A673 (cell line): ENCODE measurements around the gene CHD2. TPM values are rescaled to one million over a fixed set of nuclear protein-coding genes. Genes with fewer than 3 reads are reported as not detected.

Source experiments
- BruUV-seq: library from RNA; stranded (reverse); fragments of 400-500 nt; replicated peaks from 2 replicates; lab custom pipeline; 2021; lab: Mats Ljungman, UMichigan
- CTCF ChIA-PET: fragments of 300-600 bp; sonication (Branson Sonifier 250); formaldehyde crosslinking; loops from one replicate; lab custom pipeline; 2022; ENCODE audit warnings: antibody characterized with exemption; lab: Charles Lee
- POLR2A ChIA-PET: fragments of 300-600 bp; sonication (Branson Sonifier 250); formaldehyde crosslinking; loops from one replicate; lab custom pipeline; 2022; ENCODE audit warnings: antibody characterized with exemption; ENCODE audit not compliant: low non-redundant PET; lab: Charles Lee
- DNase-seq: peaks from one replicate; pipeline ENCODE4 v3.0.0-alpha.2; 2015; ENCODE audit warnings: low spot score
- H3K27ac ChIP-seq: fragments of 200-600 bp; sonication (generic); 2 replicates; pipeline ENCODE4 v1.5.1; 2016; ENCODE audit warnings: mixed run types, low read depth, mild to moderate bottlenecking, mixed read lengths, antibody characterized with exemption, low read length; ENCODE audit not compliant: poor library complexity, severe bottlenecking
- H3K27me3 ChIP-seq: fragments of 200-600 bp; sonication (generic); replicated peaks from 2 replicates; pipeline ENCODE4 v1.6.1; 2017; ENCODE audit warnings: mixed run types, low read depth, mild to moderate bottlenecking, mixed read lengths, antibody characterized with exemption, low read length; ENCODE audit not compliant: insufficient read depth, poor library complexity
- H3K36me3 ChIP-seq: fragments of 200-600 bp; sonication (generic); 2 replicates; pipeline ENCODE4 v1.6.1; 2016; ENCODE audit warnings: mixed run types, mild to moderate bottlenecking, mixed read lengths, antibody characterized with exemption, low read length; ENCODE audit not compliant: insufficient read depth, poor library complexity, severe bottlenecking
- H3K4me1 ChIP-seq: fragments of 200-600 bp; sonication (generic); 2 replicates; pipeline ENCODE4 v1.6.1; 2017; ENCODE audit warnings: mixed run types, mild to moderate bottlenecking, mixed read lengths, antibody characterized with exemption, low read length; ENCODE audit not compliant: insufficient read depth, poor library complexity, severe bottlenecking
- H3K4me3 ChIP-seq: fragments of 200-600 bp; sonication (generic); 2 replicates; pipeline ENCODE4 v1.5.1; 2016; ENCODE audit warnings: low read depth, mixed run types, mild to moderate bottlenecking, mixed read lengths, low read length; ENCODE audit not compliant: poor library complexity, severe bottlenecking
- H3K9me3 ChIP-seq: fragments of 200-600 bp; sonication (generic); 2 replicates; pipeline ENCODE4 v1.6.1; 2016; ENCODE audit warnings: mixed run types, low read depth, mild to moderate bottlenecking, mixed read lengths, antibody characterized with exemption, low read length; ENCODE audit not compliant: poor library complexity, severe bottlenecking
- CTCF ChIP-seq: fragments of 300-800, 200-600 bp; sonication (generic); conservative IDR thresholded peaks from 2 replicates; pipeline ENCODE4 v1.5.1; 2017; ENCODE audit warnings: low read depth, mild to moderate bottlenecking, antibody characterized with exemption, low read length, moderate library complexity, mixed read lengths
- EZH2 ChIP-seq: fragments of 200-600 bp; sonication (generic); IDR thresholded peaks from 2 replicates; pipeline ENCODE4 v1.6.1; 2017; ENCODE audit warnings: borderline replicate concordance, low read depth, mild to moderate bottlenecking, mixed read lengths, antibody characterized with exemption, low read length; ENCODE audit not compliant: poor library complexity, severe bottlenecking
- intact Hi-C: fragments of 100-400 bp; cut with micrococcal nuclease; formaldehyde crosslinking; loops from one replicate; pipeline ENCODE4 v1.10.0; 2022; ENCODE audit not compliant: unreplicated experiment
- total RNA-seq: library from RNA; stranded (reverse); gene quantifications from 2 replicates; pipeline ENCODE4 v1.2.3, GENCODE V29; 2021

The CHD2 gene
- total RNA-seq, 1 experiment from 2014 or later = 75.7 TPM

GRCh38 chr15:92959219-92959618 lies 59.1 kb downstream of the CHD2 start:
- ChIA-PET POLR2A (no interaction called here), CTCF (no interaction called here)
- Histone ChIP-seq H3K9me3 (peaks cover 7% of the 10 kb centered on the region), H3K4me3 (no peak overlapping the region), H3K27me3 (no peaks in the 10 kb centered on the region), H3K27ac (no peak overlapping the region), H3K4me1 (peaks cover 6% of the 10 kb centered on the region), H3K36me3 (peaks cover 92% of the 10 kb centered on the region)
- intact Hi-C loops = no loop called here
- DNase-seq = no peak
- BruUV-seq = no TSS peak
- TF ChIP-seq CTCF (no peak), EZH2 (no peak)

- H3K27me3 ChIP-seq = no peaks in the 10 kb centered on the region
- no TSS peak for BruUV-seq
- intact Hi-C loops = no loop called here
- POLR2A ChIA-PET = no interaction called here
- no peak overlapping the region for H3K4me3 ChIP-seq
- H3K4me1 ChIP-seq = peaks cover 6% of the 10 kb centered on the region
- CTCF ChIA-PET = no interaction called here
- no peak overlapping the region for H3K27ac ChIP-seq
- TF ChIP-seq EZH2 (no peak), CTCF (no peak)
- H3K36me3 ChIP-seq = peaks cover 86% of the 10 kb centered on the region
- DNase-seq = no peak
- H3K9me3 ChIP-seq = peaks cover 7% of the 10 kb centered on the region
These were observed 61.0 kb downstream of the CHD2 start for GRCh38 chr15:92960996-92961681.

GRCh38 chr15:92962914-92963313 lies 62.8 kb downstream of the CHD2 start:
- intact Hi-C loops = no loop called here
- no TSS peak for BruUV-seq
- TF ChIP-seq EZH2 (no peak), CTCF (no peak)
- H3K36me3 ChIP-seq = peaks cover 82% of the 10 kb centered on the region
- H3K27me3 ChIP-seq = no peaks in the 10 kb centered on the region
- peaks cover 6% of the 10 kb centered on the region for H3K4me1 ChIP-seq
- H3K27ac ChIP-seq = no peak overlapping the region
- ChIA-PET POLR2A (no interaction called here), CTCF (no interaction called here)
- peaks cover 7% of the 10 kb centered on the region for H3K9me3 ChIP-seq
- no peak for DNase-seq
- no peak overlapping the region for H3K4me3 ChIP-seq
